ENCODE data around the gene ANXA6. TPM values are rescaled to one million over a fixed set of nuclear protein-coding genes. Genes with fewer than 3 reads are reported as not detected.

The ANXA6 gene
- polyA plus RNA-seq, 3 donors = 60.6 to 124 (median 93.5) TPM

DNA sequence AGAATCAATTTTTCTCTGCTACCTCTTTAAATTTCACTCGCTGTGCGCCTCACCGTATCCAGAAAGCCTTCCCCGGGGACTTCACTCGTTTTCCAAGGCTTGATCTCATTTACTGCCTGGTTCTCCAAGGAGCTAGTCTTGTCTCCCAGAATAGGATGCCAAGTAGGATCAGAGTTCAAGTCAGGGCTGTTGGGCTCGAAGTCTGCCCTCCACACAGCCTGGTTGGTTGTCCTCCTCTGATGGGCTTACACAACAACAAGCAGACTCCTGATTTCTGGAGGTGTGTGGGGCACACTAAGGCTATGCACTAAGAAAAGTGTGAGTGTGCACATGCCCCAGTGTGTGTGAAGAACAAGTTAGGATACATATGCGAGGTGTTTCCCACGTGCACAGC lies 62.7 kb downstream of the ANXA6 start:
- Histone ChIP-seq H3K36me3 (replicated peaks in 1 of 2; ENCODE audit: control insufficient read depth in 1 of 2, insufficient read depth in 2 of 2, low read length in 2 of 2) (no peaks in the 10 kb centered on the region), H3K4me1 (ENCODE audit: control insufficient read depth in 1 of 2, insufficient read depth in 2 of 2, low read length in 2 of 2) (peaks cover 82 to 97% of the 10 kb centered on the region in 2 donors), H3K9ac (ENCODE audit: insufficient read depth, low read length, poor library complexity, severe bottlenecking) (no peak overlapping the region), H2AFZ (ENCODE audit: insufficient read depth, low read depth, low read length, poor library complexity, severe bottlenecking) (no peak overlapping the region), H4K20me1 (ENCODE audit: insufficient read depth, low read length) (peaks cover 4% of the 10 kb centered on the region), H3K9me3 (replicated peaks in 1 of 2; ENCODE audit: control insufficient read depth in 1 of 2, insufficient read depth in 1 of 2, low read length in 2 of 2) (no peaks in the 10 kb centered on the region), H3K4me3 (replicated peaks in 1 of 3; ENCODE audit: low read depth in 2 of 3, low read length in 3 of 3) (peak overlapping the region in 1 of 3 experiments; percentile 23), H3K4me2 (replicated peaks; ENCODE audit: extremely low read depth, low read length, poor library complexity, severe bottlenecking) (peak overlapping the region; percentile 7), H3K79me2 (ENCODE audit: insufficient read depth, low read length) (peaks cover 3% of the 10 kb centered on the region), H3K27me3 (ENCODE audit: control insufficient read depth in 2 of 2, insufficient read depth in 2 of 2, low read length in 2 of 2) (no peaks in the 10 kb centered on the region), H3K27ac (ENCODE audit: low read depth in 1 of 2, low read length in 2 of 2) (peak overlapping the region; percentile 94 to 96)
- H3K27ac Mint-ChIP-seq = peak overlapping the region; percentile 98 to 100 (median 100)
- peaks cover 92% of the 10 kb centered on the region for H3K4me1 Mint-ChIP-seq
- no peak for DNase-seq
- peaks cover 11 to 16% of the 10 kb centered on the region in 2 donors for H3K36me3 Mint-ChIP-seq
- WGBS (ENCODE audit: insufficient coverage) = 95% methylated on average over 5 of the region's 8 CpGs
- TF ChIP-seq, protein P1, sequence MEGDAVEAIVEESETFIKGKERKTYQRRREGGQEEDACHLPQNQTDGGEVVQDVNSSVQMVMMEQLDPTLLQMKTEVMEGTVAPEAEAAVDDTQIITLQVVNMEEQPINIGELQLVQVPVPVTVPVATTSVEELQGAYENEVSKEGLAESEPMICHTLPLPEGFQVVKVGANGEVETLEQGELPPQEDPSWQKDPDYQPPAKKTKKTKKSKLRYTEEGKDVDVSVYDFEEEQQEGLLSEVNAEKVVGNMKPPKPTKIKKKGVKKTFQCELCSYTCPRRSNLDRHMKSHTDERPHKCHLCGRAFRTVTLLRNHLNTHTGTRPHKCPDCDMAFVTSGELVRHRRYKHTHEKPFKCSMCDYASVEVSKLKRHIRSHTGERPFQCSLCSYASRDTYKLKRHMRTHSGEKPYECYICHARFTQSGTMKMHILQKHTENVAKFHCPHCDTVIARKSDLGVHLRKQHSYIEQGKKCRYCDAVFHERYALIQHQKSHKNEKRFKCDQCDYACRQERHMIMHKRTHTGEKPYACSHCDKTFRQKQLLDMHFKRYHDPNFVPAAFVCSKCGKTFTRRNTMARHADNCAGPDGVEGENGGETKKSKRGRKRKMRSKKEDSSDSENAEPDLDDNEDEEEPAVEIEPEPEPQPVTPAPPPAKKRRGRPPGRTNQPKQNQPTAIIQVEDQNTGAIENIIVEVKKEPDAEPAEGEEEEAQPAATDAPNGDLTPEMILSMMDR (IDR thresholded peaks at IDR 0.05) = no peak
- no peaks in the 10 kb centered on the region for H3K27me3 Mint-ChIP-seq (ENCODE audit: low read depth in 3 of 3)
- intact Hi-C loops (cut with micrococcal nuclease) = loop anchor here (2.0 to 5.0 kb wide), 2 partner anchors 14 to 38 kb away; partner anchors contain the start of gene TNIP1 (in 1 of the 2)
- no peak overlapping the region for H3K4me3 Mint-ChIP-seq
- H3K9me3 Mint-ChIP-seq = peaks cover 0 to 2% (median 0%) of the 10 kb centered on the region in 7 donors

DNA sequence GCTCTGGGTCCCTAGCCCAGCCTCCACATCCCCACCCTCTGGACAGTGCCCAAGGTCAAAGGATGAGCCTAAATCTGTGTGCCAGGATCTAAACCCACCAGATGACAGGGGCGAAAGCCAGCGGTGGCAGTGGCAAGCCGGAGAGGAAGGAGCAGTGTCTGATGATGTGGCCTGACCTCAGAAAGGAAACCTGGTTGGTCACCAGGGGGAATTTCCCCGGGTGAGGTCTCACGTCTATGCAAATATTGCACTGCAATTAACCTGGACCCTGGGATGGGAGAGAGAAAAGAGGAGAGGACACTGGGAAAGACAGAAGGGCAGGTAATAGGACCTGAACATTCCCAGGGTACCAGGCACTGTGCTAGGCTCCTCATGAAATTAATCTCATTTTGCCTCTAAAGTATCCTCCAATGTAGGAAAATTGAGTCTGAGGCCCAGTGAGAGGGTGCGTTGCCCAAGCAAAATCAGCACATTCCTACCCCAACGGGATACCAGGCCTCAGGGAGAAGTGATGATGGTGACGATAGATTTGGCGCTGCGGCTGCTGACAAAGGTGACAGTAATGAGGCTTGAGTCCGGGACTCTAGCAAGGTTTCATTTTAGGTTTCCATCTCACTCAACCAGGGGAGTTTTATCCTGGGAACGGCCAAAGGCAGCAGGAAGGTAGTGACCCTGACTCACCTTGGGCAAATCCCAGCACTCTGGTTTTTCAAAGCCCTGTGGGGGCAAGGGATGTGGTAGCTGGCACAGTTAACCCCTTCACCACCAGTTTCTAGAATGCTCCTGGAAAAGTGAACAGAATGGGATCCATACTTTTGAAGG lies 63.3 kb downstream of the ANXA6 start:
- Mint-ChIP-seq H3K27ac (peak overlapping the region; percentile 98 to 100 (median 100)), H3K27me3 (ENCODE audit: low read depth in 3 of 3) (no peaks in the 10 kb centered on the region), H3K9me3 (peaks cover 0 to 2% (median 0%) of the 10 kb centered on the region in 7 donors), H3K36me3 (peaks cover 6 to 10% of the 10 kb centered on the region in 2 donors), H3K4me3 (peak overlapping the region; percentile 72 to 76), H3K4me1 (peaks cover 92% of the 10 kb centered on the region)
- intact Hi-C loops (cut with micrococcal nuclease) = loop anchor here (2.0 to 5.0 kb wide), 2 partner anchors 13 to 37 kb away; partner anchors contain the start of gene TNIP1 (in 1 of the 2)
- Histone ChIP-seq H3K4me2 (replicated peaks; ENCODE audit: extremely low read depth, low read length, poor library complexity, severe bottlenecking) (peak overlapping the region; percentile 50), H3K9ac (ENCODE audit: insufficient read depth, low read length, poor library complexity, severe bottlenecking) (peak overlapping the region; percentile 70), H3K27ac (ENCODE audit: low read depth in 1 of 2, low read length in 2 of 2) (peak overlapping the region; percentile 94 to 96), H3K36me3 (replicated peaks in 1 of 2; ENCODE audit: control insufficient read depth in 1 of 2, insufficient read depth in 2 of 2, low read length in 2 of 2) (no peaks in the 10 kb centered on the region), H3K27me3 (ENCODE audit: control insufficient read depth in 2 of 2, insufficient read depth in 2 of 2, low read length in 2 of 2) (no peaks in the 10 kb centered on the region), H2AFZ (ENCODE audit: insufficient read depth, low read depth, low read length, poor library complexity, severe bottlenecking) (no peak overlapping the region), H4K20me1 (ENCODE audit: insufficient read depth, low read length) (peaks cover 4% of the 10 kb centered on the region), H3K9me3 (replicated peaks in 1 of 2; ENCODE audit: control insufficient read depth in 1 of 2, insufficient read depth in 1 of 2, low read length in 2 of 2) (no peaks in the 10 kb centered on the region), H3K79me2 (ENCODE audit: insufficient read depth, low read length) (peaks cover 3% of the 10 kb centered on the region), H3K4me3 (replicated peaks in 1 of 3; ENCODE audit: low read depth in 2 of 3, low read length in 3 of 3) (peak overlapping the region in 1 of 3 experiments; percentile 23), H3K4me1 (ENCODE audit: control insufficient read depth in 1 of 2, insufficient read depth in 2 of 2, low read length in 2 of 2) (peaks cover 88 to 97% of the 10 kb centered on the region in 2 donors)
- peak; percentile 90 to 97 (median 92) for DNase-seq
- TF ChIP-seq, protein P1 (IDR thresholded peaks at IDR 0.05) = no peak
- 13% methylated on average over 6 of the region's 12 CpGs for WGBS (ENCODE audit: insufficient coverage)

Measured in CD14-positive monocyte (primary cell).